ENCODE data around the gene ARL5A.

Gene ARL5A

DNA sequence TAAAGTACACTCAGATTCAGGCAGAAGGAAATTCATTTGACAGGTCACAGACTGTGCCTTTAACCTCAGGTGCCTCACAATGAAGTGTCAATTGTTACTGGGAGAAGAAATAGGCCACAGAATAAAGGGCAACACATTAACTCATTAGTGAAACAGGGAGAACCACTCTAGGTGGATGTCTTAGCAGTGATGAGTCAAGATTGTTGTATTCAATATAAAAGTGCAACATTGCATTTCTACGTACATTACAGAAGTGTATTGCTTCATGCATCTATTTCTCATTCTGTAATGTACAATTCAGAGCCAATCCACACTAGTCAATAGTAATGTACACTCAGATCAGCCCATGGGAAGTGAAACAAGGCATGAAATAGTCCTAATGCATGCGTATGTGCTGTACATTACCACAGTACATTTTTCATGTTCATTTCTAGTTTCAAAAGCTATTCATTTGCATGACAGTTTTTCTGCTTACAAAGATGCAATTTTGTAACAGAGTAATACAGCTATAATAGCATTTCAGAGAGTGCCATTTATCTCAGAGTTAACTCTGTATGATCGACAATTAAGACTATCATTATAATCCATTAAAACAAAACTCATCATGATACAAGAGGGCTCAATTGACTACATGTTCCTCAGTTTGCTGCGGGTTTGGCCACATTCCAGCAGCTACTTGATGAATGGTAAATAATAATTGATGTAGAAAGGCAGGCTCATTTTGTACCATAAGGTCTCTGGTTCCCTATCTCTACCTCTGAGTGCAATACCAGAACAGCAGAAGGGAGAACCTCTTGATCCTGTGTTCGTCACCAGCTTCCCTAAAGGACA, 12.2 kb upstream of the ARL5A start:
- DNase-seq (ENCODE audit: low spot score), result no peak

- no peak for DNase-seq (ENCODE audit: low spot score)
Measured at GRCh38 chr2:151837926-151838325, 9.7 kb upstream of the ARL5A start.

DNA sequence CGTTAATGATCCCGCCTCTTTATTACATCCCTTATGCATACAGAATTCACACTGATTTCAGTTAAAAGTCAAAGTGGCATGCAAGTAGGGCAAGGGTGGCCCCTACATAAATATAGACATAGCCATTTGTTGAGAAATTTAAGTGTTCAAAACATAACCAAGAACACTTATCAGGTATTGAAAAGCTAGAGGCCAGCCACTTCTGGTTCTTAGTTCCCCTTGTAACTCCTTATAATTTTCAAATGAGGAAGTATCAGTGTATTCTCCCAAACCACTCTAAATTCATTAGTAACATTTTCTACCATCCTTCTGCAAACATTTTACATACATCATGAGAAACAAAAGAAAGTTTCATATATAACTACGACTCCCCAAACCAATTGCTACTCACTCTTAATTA, 5.8 kb upstream of the ARL5A start:
- no peak for DNase-seq (ENCODE audit: low spot score)

DNA sequence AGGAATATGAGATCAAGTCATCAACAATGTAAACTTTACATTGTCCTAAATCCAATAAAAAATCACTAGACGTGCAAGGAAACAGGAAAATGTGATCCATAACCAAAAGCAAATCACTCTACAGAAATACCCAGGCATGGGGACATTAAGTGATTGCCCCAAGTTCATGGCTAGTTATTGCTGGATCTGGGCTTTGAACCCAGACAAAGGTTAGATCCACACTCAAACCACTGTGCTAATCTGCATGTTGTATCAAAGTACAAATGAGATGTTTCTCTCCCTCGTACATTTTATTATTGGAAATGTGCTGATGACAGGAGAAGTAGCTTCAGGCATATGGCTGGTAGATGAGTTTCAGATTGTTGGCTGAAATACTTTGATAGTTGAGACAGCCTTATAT, 2.7 kb upstream of the ARL5A start:
- no peak for DNase-seq (ENCODE audit: low spot score)

GRCh38 chr2:151828890-151829324, 686 bp upstream of the ARL5A start:
- no peak for DNase-seq (ENCODE audit: low spot score)

DNA sequence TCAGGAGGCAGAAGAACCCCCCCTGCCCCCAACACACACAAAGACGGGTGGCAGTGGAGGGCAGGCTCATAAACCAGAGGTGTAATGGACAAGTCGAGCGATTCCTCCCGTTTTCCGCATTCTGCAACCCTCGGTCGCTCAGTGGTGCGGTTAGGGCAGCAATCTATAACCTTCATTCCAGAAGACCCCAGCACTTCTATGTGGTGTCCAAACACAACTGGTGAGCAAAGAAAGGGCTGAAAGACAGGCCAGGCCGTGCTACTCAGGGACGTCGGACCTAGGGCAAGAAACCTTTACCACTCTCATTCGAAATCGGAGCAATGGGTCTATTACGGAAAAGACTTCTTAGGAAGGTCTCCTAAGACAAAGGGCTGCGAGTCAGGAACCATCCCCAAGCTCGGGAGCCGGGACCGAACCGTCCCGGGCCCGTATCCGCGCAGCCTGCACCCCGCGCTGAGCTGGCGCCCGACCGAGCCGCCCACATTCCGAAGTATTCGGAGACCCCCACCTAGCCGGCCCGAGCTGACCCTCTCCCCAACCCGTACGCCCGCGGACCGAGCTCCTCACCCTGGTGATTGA, 568 bp downstream of the ARL5A start:
- peak; percentile 33 for DNase-seq (ENCODE audit: low spot score)

GRCh38 chr2:151826737-151827157, 1.5 kb downstream of the ARL5A start:
- DNase-seq (ENCODE audit: low spot score), result peak; percentile 44

DNA sequence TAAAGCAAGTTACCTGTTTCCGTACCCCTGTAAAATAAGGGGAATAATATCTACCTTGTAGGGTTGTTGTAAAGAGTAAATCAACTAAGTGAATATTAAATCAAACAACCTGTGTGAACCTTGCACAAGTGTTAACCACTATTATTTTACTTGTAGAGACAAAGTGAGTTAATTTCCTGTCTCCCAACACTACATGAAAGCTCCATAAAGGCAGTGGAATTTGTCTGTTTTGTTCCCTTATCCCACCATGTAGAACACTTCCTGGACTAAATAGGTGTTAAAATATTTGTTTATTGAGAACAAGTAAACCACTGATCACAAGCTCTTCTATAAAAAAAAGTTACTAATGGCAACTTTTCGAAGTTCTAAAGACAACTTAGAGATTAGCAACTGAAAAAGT, 3.3 kb downstream of the ARL5A start:
- DNase-seq (ENCODE audit: low spot score), result no peak

GRCh38 chr2:151823651-151824050, 4.6 kb downstream of the ARL5A start:
- peak; percentile 58 for DNase-seq (ENCODE audit: low spot score)

DNA sequence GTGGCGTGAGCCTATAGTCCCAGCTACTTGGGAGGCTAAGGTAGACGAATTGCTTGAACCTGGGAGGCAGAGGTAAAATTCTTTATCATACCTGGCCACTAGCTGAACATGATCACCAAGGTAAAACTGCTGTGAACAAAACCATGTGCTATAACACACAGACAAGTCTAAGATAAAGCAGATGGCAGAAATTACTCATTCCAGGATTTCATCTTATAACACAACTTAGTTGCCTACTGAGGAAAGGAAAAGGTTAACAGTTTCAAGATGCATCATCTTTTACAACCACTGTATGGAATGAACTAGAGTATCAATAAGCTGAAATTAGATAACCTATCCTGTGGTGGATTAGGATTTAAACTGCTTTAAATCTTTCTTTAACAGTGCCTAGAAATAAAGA, 8.3 kb downstream of the ARL5A start:
- no peak for DNase-seq (ENCODE audit: low spot score)

GRCh38 chr2:151817929-151818328, 10.3 kb downstream of the ARL5A start:
- no peak for DNase-seq (ENCODE audit: low spot score)

- DNase-seq (ENCODE audit: low spot score), result no peak
Measured at GRCh38 chr2:151816843-151817242, 11.4 kb downstream of the ARL5A start.

GRCh38 chr2:151815821-151816489, 12.3 kb downstream of the ARL5A start:
- no peak for DNase-seq (ENCODE audit: low spot score)

GRCh38 chr2:151810489-151810888, 17.7 kb downstream of the ARL5A start:
- no peak for DNase-seq (ENCODE audit: low spot score)

GRCh38 chr2:151809073-151809383, 19.2 kb downstream of the ARL5A start:
- no peak for DNase-seq (ENCODE audit: low spot score)

GRCh38 chr2:151808258-151809072, 19.8 kb downstream of the ARL5A start:
- DNase-seq (ENCODE audit: low spot score), result peak; percentile 54

GRCh38 chr2:151805961-151806360, 22.3 kb downstream of the ARL5A start:
- no peak for DNase-seq (ENCODE audit: low spot score)

GRCh38 chr2:151805343-151805742, 22.9 kb downstream of the ARL5A start:
- no peak for DNase-seq (ENCODE audit: low spot score)

- DNase-seq (ENCODE audit: low spot score), result no peak
Measured at GRCh38 chr2:151803811-151804210, 24.4 kb downstream of the ARL5A start.

DNA sequence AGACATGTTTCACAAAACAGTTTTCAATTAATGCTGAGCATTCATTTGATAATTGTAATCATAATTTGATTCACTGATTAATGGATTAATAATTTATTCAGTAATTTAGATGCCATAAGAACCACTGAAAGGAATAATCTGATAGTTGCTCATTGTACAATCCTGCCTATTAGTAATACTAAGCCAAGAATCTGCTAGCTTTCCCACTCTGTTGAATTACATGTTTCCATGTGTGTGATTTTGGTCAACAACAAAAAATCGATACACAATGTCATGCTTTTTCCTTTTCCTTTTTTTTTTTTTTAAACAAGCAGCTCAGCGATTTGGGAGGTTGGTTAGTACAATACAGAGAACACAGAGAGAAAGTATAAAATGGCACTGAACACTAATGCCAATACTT, 25.9 kb downstream of the ARL5A start:
- no peak for DNase-seq (ENCODE audit: low spot score)

DNA sequence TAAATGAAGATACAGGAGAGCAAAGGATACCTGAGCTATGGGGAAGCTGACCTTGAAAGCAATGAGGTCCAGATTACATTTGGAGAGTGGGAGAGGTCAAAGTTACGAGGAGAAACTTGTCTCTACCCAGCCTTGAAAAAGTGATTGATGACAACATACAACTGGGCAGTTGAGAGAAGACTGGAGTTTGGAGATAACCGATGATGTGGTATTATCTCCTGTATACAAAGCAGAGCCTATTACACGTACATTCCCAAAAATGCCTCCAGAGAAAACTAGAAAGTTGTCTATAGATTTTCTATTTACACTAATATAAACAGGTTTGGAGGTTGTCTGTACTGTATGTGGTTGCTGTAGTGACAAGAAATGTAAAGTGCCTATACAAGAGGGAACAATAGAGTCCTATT, 28.3 kb downstream of the ARL5A start:
- DNase-seq (ENCODE audit: low spot score), result no peak

- no peak for DNase-seq (ENCODE audit: low spot score)
Measured at GRCh38 chr2:151796774-151797173, 31.4 kb downstream of the ARL5A start.

All from cerebellar cortex (tissue), 1 donor.